ENCODE data around the gene PDPK1. TPM values are rescaled to one million over a fixed set of nuclear protein-coding genes. Genes with fewer than 3 reads are reported as not detected.
A peak's percentile ranks its signal among the peaks of the same experiment; 100 is the strongest.

Gene PDPK1
- total and polyA plus RNA-seq, 2 donors (not counting 1 experiment from before 2014, with no cell fraction given): 25.9 to 30.7 TPM

- TF ChIP-seq CTCF (conservative IDR thresholded peaks at IDR 0.05 in 1 of 2, IDR thresholded peaks at IDR 0.05 in 1 of 2; ENCODE audit: low read depth in 1 of 2, low read length in 2 of 2): no peak
- no peak for TF ChIP-seq EZH2 (IDR thresholded peaks at IDR 0.05; ENCODE audit: low read length, missing control alignments)
- peaks cover 13% of the 10 kb centered on the region for H3K4me1 ChIP-seq (ENCODE audit: control insufficient read depth, extremely low read depth, insufficient read depth, low read length)
- peaks cover under 1% of the 10 kb centered on the region for H3K36me3 ChIP-seq (ENCODE audit: control insufficient read depth, insufficient read depth, low read length)
- H3K27ac ChIP-seq (ENCODE audit: insufficient read depth, low read length): peak overlapping the region; percentile 44
- H4K20me1 ChIP-seq (ENCODE audit: control insufficient read depth, extremely low read depth, insufficient read depth, low read length): no peaks in the 10 kb centered on the region
- H3K4me2 ChIP-seq (ENCODE audit: extremely low read depth, insufficient read depth, low read length): peak overlapping the region; percentile 58
- H2AFZ ChIP-seq (ENCODE audit: low read length): no peak overlapping the region
- peak overlapping the region in 1 of 4 experiments; percentile 24 for H3K4me3 ChIP-seq (replicated peaks in 1 of 4; ENCODE audit: control extremely low read depth in 1 of 4, insufficient read depth in 1 of 4, low read depth in 3 of 4, low read length in 4 of 4)
- H3K27me3 ChIP-seq (ENCODE audit: control insufficient read depth, insufficient read depth, low read length): no peaks in the 10 kb centered on the region
- H3K79me2 ChIP-seq (ENCODE audit: control insufficient read depth, insufficient read depth, low read length): peaks cover 23% of the 10 kb centered on the region
- peak; percentile 61 to 70 for DNase-seq (ENCODE audit: low read depth in 2 of 2)
- H3K9ac ChIP-seq (ENCODE audit: insufficient read depth, low read length): no peak overlapping the region
- no peaks in the 10 kb centered on the region for H3K9me3 ChIP-seq (ENCODE audit: control insufficient read depth, insufficient read depth, low read depth, low read length)
Observed at GRCh38 chr16:2511128-2511800, 26.6 kb upstream of the PDPK1 start.

GRCh38 chr16:2511996-2512734 is 25.7 kb upstream of the PDPK1 start:
- Histone ChIP-seq H3K27ac (ENCODE audit: insufficient read depth, low read length) (no peak overlapping the region), H3K36me3 (ENCODE audit: control insufficient read depth, insufficient read depth, low read length) (peaks cover 3% of the 10 kb centered on the region), H3K9me3 (ENCODE audit: control insufficient read depth, insufficient read depth, low read depth, low read length) (no peaks in the 10 kb centered on the region), H3K27me3 (ENCODE audit: control insufficient read depth, insufficient read depth, low read length) (no peaks in the 10 kb centered on the region), H3K4me2 (ENCODE audit: extremely low read depth, insufficient read depth, low read length) (no peak overlapping the region), H3K9ac (ENCODE audit: insufficient read depth, low read length) (no peak overlapping the region), H4K20me1 (ENCODE audit: control insufficient read depth, extremely low read depth, insufficient read depth, low read length) (peaks cover 2% of the 10 kb centered on the region), H3K79me2 (ENCODE audit: control insufficient read depth, insufficient read depth, low read length) (peaks cover 32% of the 10 kb centered on the region), H2AFZ (ENCODE audit: low read length) (no peak overlapping the region), H3K4me1 (ENCODE audit: control insufficient read depth, extremely low read depth, insufficient read depth, low read length) (peaks cover 18% of the 10 kb centered on the region), H3K4me3 (replicated peaks in 1 of 4; ENCODE audit: control extremely low read depth in 1 of 4, insufficient read depth in 1 of 4, low read depth in 3 of 4, low read length in 4 of 4) (no peak overlapping the region)
- DNase-seq (ENCODE audit: low read depth in 2 of 2): no peak
- TF ChIP-seq CTCF (conservative IDR thresholded peaks at IDR 0.05 in 1 of 2, IDR thresholded peaks at IDR 0.05 in 1 of 2; ENCODE audit: low read depth in 1 of 2, low read length in 2 of 2) (no peak), EZH2 (IDR thresholded peaks at IDR 0.05; ENCODE audit: low read length, missing control alignments) (no peak)

- DNase-seq (ENCODE audit: low read depth in 2 of 2): no peak
Observed at GRCh38 chr16:2512735-2513404, 25.0 kb upstream of the PDPK1 start.

More at GRCh38 chr16:2512735-2513404, 25.0 kb upstream of the PDPK1 start:
- peaks cover 3% of the 10 kb centered on the region for H3K36me3 ChIP-seq (ENCODE audit: control insufficient read depth, insufficient read depth, low read length)
- TF ChIP-seq CTCF (conservative IDR thresholded peaks at IDR 0.05 in 1 of 2, IDR thresholded peaks at IDR 0.05 in 1 of 2; ENCODE audit: low read depth in 1 of 2, low read length in 2 of 2): no peak
- no peak for TF ChIP-seq EZH2 (IDR thresholded peaks at IDR 0.05; ENCODE audit: low read length, missing control alignments)
- H3K4me3 ChIP-seq (replicated peaks in 1 of 4; ENCODE audit: control extremely low read depth in 1 of 4, insufficient read depth in 1 of 4, low read depth in 3 of 4, low read length in 4 of 4): peak overlapping the region in 3 of 4 experiments; percentile 35 to 96 (median 57)
- H3K27ac ChIP-seq (ENCODE audit: insufficient read depth, low read length): no peak overlapping the region
- no peak overlapping the region for H2AFZ ChIP-seq (ENCODE audit: low read length)
- H3K9me3 ChIP-seq (ENCODE audit: control insufficient read depth, insufficient read depth, low read depth, low read length): no peaks in the 10 kb centered on the region
- peak overlapping the region; percentile 85 for H3K4me2 ChIP-seq (ENCODE audit: extremely low read depth, insufficient read depth, low read length)
- no peak overlapping the region for H3K9ac ChIP-seq (ENCODE audit: insufficient read depth, low read length)
- peaks cover 18% of the 10 kb centered on the region for H3K4me1 ChIP-seq (ENCODE audit: control insufficient read depth, extremely low read depth, insufficient read depth, low read length)
- H3K27me3 ChIP-seq (ENCODE audit: control insufficient read depth, insufficient read depth, low read length): no peaks in the 10 kb centered on the region
- H4K20me1 ChIP-seq (ENCODE audit: control insufficient read depth, extremely low read depth, insufficient read depth, low read length): peaks cover 2% of the 10 kb centered on the region
- peaks cover 39% of the 10 kb centered on the region for H3K79me2 ChIP-seq (ENCODE audit: control insufficient read depth, insufficient read depth, low read length)
